EH (cell line): ENCODE results near the gene MACROD2.
A peak's percentile ranks its signal among the peaks of the same experiment; 100 is the strongest.

Source experiments
- DNase-seq: peaks from one replicate; pipeline ENCODE4 v3.0.0-alpha.2; 2015; ENCODE audit warnings: low read depth

The MACROD2 gene

DNA sequence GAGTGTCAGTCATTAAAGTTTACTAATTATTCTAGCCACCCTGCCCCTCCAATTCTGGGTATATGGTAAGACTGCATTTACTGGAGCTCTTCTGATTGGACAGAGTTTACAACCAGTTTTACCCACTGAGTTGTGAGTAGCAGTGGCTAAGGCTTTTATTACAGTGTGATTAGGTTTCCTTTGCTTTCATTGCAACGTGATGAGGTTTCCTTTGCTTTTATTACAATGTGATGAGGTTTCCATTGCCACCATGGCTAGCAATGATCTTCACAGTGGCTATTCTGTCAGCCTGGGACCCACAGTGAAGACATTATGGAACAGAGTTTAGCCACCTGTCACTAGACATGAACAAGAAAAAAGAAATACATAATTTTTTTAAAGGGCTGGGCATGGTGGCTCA is 1052.3 kb downstream of the MACROD2 start:
- no peak for DNase-seq

DNA sequence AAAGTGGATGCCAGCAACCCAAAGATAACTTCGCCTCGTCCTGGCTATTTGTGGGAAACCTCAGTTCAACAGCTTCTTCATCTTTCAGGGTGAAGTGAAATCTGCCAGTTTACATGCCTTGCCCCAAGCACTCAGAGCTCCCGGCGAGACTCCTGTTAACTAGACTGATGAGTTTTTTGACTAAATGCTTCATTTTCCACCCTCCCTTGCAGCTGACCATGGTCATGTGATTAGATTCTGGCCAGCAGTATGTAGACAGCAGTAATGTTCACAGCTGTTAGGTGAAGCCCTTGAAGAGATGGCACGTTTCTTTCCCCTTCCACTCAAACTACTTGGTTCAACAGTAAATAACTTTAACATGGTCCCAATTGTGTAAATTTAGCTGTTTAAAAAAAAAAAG is 1060.9 kb downstream of the MACROD2 start:
- DNase-seq: no peak

DNA sequence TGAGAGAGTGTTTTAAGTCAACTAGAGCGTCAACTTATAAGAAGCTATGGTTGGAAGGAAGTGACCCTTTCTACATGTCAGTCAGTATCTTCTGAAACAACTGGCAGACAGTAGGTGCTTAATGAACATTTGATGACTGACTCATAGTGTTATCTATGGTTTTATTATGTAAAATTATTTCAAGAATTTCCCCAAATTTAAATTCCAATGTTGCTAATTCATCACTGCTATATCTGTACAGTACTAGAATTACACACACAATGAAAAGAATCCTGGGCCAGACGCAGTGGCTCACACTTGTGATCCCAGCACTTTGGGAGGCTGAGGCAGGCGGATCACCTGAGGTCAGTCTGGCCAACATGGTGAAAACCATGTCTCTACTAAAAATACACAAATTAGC is 1063.5 kb downstream of the MACROD2 start:
- peak; percentile 13 for DNase-seq

DNA sequence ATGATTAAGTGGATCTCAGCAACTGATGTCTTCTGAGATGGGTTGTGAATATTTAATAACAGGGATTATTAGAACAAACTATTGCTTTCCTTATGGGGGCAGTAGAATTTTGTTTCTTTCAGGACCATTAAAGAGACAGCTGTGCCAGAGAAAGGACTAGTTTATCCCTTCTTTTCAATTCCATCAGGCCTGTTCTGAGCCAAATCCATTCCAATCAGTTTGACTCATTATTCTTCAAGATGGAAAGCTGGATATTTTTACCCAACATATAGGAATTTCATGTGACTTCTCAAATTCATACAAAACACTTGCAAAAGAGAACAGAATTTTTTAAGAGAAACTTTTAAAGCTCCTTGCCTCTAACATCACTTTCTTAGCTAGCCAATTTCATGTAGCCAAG is 1064.1 kb downstream of the MACROD2 start:
- DNase-seq: no peak

DNA sequence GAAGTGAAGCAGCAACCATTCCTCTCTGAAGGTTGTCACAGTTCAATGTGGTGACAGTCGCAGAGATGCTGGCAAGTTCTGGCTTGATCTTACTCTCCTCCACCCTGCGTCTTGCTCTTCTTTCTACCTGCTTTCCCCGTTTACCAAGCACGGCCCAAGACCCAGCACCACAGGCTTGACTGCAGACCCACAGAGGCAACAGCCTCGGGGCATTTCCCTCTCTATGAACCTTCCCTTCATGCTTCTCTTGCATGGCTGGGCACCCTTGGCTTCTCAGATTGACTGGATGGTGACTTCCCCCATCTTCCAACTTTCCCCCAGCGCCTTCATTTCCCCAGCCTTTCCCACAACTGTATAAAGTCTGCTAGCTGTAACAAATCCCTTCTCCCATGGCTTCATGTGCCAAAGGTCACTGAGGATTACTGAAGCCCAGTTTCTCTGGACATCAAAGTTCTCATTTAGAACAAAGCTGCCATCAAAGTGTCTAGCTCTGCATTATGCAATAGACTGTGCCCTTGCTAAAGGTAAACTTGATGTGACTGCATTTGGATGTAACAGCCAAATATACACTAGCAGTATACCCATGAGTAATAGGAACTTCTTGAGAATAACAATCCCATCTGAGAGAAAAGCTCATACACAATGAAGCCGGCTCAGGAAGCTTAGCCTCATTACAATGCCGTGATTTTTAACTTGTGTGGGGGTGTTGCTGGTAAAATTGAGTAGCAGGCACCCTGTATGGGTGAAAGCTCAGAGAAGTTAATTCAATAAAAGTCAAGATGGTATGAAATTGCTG is 1065.1 kb downstream of the MACROD2 start:
- no peak for DNase-seq

DNA sequence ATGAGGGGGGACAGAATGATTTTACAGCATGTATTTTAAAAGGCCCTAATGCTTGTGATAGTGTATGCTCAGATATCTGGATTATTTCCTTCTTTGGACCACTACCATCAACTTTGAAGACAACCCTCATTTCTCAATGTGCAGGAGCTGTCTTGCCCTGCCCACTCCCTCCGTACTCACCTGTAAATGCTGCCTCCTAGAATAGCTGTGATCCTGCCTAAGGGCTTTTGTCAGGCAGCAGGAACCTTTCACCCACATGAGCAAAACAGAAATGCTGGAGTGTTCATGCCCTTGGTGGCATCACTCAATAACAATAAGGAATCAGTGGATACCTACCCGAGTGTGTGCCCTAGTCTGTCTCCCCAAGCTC is 1065.7 kb downstream of the MACROD2 start:
- no peak for DNase-seq

DNA sequence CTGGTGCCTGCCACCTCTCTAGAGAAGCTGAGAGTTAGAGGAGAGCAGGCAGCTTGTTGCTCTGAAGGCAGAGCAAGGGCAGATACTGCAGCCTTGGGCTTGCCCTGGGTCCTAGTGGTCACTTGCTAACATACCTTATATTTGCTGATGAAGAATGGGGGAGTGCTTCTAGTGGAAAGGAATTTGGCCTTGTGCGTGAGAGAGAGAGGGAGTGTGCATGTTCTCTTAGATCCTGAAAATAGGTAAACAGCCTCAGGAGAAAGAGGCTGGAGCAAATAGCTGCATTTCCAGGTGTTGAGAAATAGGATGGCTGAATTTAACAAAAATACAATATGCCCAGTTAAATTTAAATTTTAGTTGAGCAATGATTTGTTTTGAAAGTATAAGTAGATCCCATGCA is 1066.6 kb downstream of the MACROD2 start:
- no peak for DNase-seq

DNA sequence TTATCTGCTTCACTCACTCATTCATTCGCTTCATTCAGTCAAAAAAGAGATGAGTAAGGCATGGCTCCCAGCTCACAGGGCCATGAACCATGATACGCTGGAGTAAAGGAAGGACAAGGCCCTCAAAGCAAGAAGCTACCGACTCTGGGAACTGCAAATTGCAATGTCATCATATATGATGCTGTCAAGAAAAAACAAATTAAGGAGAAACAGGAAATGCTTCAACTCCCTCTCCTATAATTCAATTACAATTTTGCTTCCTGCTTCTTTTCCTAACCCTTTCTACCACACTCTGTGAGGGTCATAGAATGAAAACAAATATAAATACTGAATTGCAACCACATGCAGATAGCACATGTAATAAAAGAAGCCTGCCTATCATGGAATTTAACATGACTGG is 1067.8 kb downstream of the MACROD2 start:
- no peak for DNase-seq

DNA sequence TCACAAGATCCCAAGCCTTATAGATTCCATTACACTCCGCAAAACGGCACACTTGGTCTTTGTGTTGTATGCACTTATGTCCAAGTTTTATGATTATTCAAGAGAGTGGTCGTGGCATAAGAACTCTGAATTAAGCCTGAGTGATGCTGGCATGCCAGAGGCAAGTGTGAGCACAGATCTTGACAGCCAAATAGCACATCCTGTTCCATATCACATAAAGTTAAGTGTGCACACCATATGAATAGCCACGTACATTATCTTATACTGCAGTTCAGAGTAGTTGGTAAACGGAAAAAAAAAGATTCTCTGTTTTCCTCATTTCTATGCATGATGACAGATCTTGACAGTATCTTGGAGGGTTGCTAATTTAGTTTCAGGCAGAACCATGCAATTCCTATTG is 1069.4 kb downstream of the MACROD2 start:
- DNase-seq: no peak

DNA sequence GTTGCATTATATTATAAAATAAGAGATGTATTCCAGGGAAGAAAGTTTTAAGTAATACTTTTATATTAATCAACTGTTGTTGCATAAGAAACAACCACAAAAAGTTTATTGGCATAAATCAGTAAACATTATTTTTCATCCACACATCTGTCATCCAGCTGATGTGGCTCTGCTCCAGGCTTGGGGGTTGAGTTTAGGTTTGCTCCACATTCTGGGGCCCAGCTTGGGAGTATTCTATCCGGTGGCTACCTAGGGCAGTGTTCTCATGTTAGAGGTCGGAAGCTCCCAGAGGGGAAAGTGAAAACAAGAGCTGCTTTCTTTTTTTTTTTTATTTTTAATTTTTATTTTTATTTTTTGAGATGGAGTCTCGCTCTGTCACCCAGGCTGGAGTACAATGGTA is 1070.5 kb downstream of the MACROD2 start:
- no peak for DNase-seq

DNA sequence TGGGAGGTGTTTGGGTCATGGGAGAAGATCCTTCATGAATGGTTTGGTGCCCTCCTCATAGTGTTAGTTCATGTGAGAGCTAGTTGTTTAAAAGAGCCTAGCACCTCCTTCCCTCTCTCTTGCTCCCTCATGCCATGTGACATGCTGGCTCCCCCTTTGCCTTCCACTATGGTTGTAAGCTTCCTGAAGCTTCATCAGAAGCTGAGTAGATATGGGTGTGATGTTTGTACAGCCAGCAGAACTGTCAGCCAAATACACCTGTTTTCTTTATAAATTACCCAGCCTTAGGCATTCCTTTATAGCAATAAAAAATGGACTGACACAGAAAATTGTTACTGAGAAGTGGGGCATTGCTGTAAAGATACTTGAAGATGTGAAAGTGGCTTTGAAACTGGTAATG is 1073.2 kb downstream of the MACROD2 start:
- DNase-seq: no peak

DNA sequence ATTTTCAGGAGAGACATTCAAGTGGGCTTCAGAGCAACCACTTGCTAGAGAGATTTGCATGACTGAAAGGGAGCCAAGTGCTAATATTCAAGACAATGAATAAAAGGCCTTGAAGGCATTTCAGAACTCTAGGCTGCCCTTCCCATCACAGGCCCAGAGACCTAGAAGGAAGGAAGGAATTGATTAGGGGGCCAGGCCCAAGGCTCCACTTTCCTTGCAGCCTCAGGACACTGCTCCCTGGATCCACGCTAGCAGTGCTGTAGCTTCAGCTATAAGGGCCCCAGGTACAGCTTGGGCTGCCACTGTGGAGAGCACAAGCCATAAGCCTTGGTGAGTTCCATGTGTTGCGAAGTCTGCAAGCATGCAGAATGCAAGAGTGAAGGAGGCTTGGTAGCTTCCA is 1074.0 kb downstream of the MACROD2 start:
- DNase-seq: no peak

DNA sequence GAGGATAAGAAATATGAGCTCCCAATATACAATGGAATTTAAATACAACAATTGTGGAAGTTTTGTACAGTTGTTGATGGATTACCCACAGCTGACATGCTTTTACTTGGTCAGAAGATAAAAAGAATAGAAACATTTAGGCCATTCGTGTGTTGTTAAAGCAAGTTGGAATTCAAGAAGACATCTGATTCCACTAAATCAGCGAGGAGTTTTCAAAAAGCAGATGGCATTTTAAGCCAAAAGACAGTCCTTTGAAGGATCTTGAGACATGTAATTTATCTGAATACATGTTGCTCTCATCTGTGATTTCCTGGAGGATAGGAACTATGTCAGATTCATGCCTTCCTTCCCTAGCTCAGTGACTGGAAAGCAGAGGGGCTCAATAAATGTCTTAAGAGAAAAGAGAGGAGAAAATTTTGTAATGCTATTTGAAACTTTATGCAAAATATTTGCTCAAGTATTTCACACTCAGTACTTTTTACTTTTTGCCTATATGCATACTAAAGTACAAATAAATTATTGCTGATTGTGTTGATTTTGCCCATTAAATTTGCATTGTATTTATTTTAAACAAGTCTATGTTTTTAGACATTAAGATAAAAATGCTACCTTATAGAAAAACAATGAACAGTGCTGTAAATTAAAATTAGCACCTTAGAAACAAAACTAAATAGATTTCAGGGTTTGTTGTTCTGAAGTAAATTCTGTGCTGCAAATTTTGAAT is 1075.9 kb downstream of the MACROD2 start:
- DNase-seq: no peak

DNA sequence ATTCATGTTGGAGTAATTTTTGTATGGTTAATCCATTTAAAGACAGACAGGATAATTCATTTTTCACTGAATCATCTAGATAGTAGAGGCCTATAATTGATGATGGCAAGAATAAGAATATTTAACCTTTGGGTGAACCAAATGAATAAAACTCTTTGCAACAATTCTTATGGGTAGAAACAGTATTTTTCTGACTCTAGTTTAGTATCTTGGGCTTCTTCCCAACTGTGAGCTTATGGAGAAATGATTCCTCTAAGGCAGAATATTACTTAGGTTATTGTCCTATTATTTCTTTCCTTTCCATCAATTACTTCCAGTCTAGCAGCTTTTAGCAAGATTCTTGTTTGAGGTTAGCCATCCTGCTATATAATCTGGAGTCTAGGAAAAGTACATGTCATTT is 1077.0 kb downstream of the MACROD2 start:
- DNase-seq: no peak

DNA sequence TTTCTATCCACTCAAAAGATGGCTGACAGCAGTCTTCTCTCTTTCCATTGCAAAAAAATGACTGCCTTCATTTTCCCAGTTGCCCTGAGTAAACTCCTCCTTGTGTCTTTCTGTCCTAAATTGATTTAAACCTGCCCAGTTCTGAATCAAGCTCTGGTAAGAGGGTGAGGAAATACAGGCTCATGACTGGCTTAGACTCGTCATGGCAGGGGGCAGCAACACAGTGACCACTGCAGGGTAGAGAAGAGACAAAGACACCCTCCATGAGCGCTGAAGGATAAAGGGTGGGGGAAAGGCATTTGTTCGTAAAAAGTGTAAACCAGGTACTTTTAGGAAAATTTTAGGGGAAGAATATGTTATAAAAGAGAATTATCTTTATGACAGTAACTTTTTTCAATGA is 1080.3 kb downstream of the MACROD2 start:
- DNase-seq: no peak

DNA sequence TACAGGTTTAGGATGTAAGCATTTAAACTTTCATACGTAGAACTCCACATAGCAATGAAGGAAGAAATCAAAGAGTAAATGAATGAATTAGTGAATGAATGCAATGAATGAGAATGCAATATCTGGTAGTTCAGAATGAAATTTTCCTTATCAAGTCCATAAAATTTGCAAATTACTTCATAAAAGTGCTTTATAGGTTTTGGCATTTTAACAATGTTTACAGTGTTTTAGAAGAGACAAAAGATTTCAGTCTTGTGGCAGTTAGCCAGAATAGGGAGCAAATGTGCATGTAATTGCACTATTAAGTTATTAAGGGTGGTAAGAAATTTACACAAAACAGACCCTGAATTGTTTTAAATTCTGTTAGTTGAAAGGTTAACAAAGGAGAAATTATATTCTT is 1081.5 kb downstream of the MACROD2 start:
- no peak for DNase-seq

DNA sequence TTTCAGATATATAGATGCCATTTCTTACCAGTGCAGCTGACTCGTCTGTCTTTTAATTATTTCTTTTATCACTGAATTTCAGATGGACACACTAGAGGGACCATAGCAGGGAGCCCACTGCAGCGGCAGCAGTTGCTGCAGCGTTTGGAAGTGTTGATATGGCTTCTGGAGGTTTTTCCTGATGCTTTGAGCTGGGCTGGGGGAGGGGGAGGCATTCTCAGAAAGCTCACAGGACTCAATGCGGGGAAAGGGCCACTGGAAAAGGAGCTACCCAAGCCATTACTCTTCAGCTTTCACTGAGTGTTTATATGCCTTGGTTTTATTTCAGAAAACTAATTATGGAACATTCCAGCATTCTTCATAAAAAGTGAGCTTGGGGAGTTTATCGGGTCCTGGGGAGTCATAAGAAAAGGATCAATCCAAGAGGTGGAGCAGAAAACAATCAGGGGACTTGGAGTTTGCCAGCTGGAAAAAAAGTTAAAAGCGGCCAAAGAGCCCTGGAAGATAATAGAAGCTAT is 1082.5 kb downstream of the MACROD2 start:
- DNase-seq: no peak

DNA sequence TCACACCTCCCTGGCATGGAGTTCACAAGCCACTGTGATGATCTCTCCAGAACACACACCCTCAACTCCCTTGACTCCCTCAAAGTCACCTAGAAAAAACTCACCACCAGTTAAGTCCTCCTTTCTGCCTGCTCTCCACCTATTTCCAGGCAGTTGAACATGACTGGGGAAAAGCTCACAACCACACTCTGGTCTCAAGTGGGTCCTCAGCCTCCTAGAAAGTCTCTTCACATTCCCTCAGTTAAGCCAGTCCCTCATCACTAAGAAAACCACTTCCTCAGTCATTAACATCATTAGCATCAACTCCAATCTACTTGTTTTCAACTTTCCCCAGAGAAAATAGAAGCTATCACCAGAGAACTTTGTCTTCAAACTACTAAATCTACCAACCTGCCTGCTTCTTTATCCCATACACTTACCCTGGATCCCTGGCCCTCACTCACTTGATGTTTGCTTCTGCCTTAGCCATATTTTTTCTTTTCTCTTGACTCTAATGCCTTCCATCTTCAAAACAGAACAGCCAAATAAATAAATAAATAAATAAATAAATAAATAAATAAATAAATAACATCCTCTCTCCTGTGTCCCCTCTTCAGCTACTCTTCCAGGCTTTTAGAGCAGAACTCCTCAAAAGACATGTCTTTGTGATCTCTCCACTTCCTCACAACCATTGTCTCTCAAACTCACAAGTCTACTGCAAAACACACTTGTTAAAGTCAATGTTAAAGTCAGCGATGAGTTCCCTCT is 1084.5 kb downstream of the MACROD2 start:
- DNase-seq: no peak

DNA sequence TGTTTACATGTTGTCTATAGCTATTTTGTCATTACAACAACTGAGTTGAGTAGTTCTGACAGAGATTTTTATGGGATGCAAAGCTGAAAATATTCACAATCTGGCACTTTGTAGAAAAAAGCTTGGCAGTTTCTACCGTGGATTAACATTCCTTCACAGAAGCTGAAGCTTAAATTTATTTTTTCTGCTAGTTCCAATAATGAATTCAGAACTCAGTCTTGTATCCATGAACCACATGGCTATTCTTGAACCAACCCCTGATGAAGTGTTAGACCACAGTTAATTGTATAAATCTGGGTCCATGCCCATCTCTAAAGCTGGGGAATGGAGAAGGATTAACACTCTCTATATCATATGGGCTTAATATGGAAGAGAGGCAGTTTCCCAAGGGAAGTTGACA is 1085.9 kb downstream of the MACROD2 start:
- DNase-seq: no peak

DNA sequence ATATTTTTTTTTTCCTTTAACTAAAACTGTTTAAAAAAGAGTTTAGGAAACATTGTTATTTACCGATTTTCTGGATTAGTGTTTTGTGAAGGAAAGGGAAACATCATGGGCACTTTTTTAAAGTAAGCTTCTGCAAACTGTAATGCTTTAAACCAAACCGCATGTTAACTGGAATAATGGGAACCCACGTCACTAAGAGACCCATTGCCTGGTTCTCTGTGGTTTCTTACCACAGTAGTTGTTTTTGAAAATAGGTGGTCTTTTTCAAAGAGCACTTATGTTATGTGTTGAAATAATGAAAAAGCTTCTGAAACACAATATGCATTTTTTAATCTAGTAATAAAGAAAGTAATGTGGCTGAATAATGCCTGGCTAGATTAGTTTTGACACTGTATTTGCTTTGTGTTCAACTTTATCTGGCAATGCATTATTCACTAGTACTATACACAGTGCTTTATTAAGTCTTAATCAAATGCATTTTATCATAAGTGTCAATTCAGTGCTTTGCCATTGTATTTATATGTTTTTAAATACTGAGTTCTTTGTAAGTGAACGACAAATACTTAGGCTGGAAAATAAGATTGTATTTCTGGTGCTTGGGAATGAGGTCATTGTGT is 1096.2 kb downstream of the MACROD2 start:
- DNase-seq: no peak

DNA sequence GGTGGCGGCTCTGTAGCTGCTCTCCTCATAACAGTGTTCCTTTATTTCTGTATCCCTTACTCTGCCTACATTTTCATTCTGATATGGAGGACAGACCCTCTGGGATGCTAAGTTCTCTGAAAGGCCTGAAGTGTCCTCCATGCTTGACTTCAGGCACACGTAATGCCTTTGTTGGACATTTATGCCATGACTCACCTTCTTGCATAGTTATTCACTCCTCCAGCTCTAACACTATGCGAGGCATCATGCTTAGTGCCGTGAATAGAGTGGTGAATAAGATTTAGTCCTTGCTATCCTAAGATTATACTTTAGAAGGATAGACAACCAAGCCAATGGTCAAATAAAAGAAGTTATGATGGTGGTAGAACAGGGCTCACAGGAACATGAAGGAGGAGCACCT is 1103.0 kb downstream of the MACROD2 start:
- DNase-seq: no peak

DNA sequence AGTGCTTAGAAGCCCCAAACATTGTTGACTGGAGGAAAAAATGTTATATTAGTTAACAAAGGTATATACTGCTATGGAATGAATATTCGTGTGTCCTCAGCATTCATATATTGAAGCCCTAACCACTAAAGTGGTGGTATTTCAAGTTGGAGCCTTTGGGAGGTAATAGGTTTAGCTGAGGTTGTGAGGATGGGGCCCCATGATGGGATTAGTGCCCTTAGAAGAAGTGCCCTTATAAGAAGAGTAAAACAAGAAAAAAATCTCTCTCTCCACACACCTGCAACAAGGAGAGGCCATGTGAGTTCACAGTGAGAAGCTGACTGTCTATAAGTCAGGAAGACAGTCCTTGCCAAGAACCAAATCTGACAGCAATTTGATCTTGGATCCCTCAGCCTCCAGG is 1103.8 kb downstream of the MACROD2 start:
- no peak for DNase-seq
